ENCODE measurements around the gene CDH4.

DNA sequence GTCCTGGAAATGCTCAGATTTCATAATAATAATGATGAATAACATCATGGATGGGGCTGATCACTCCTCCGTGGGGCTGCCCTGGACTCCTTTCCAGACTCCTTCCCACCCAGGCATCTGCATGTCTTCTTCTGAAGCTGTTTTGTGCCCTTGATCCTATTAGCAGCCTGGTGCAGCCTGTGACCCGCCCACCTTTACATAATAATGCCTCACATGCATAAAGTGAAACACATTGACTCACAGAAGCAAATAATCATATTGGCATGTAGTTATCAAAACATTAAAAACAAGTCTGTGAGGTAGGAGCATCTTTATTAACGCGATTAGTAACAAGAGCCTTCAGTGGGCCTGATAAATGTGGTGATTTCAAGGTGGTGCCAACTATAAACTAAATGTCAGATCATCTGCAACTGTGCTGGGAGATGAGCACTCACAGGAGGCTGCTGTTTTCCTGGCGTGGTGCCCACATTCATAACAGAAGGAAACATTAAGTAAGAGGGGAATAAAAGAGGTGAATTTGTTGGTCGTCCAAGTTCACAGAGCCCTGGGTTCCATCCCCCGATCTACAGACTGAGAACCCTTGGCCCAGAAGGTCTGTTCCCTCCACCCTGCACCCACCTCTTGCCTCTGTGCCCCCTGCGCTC is 344.7 kb downstream of the CDH4 start:
- TF ChIP-seq CTCF (IDR thresholded peaks at IDR 0.05) (no peak), EZH2 (IDR thresholded peaks at IDR 0.05; ENCODE audit: borderline replicate concordance, insufficient read depth, low read depth, low read length, poor library complexity, severe bottlenecking) (no peak)

All from B cell (primary cell).